ENCODE results near the gene ZBTB12. TPM values are rescaled to one million over a fixed set of nuclear protein-coding genes. Genes with fewer than 3 reads are reported as not detected.

Gene ZBTB12
- total and polyA plus RNA-seq, 2 of the 8 experiments (the other 6 are each of a cell fraction or from before 2014, with no cell fraction given), result 20.7 to 40.8 TPM

- Histone ChIP-seq H4K91ac (replicated peaks; ENCODE audit: insufficient read length, low read length) (no peak overlapping the region), H4K5ac (ENCODE audit: insufficient read length, low read depth, low read length) (no peak overlapping the region), H2AK5ac (ENCODE audit: low read depth, low read length) (no peak overlapping the region), H3K23ac (ENCODE audit: insufficient read length) (no peak overlapping the region), H2BK15ac (ENCODE audit: low read length) (no peak overlapping the region), H4K20me1 (replicated peaks in 1 of 2; ENCODE audit: control insufficient read depth in 1 of 2, insufficient read depth in 2 of 2, low read length in 2 of 2) (no peaks in the 10 kb centered on the region), H2BK120ac (replicated peaks; ENCODE audit: low read depth, low read length) (no peak overlapping the region), H4K8ac (ENCODE audit: extremely low read depth, insufficient read depth, low read length) (no peak overlapping the region), H3K4me2 (ENCODE audit: insufficient read depth in 1 of 2, low read depth in 2 of 2, low read length in 2 of 2) (no peak overlapping the region), H3K4ac (replicated peaks; ENCODE audit: insufficient read length, low read depth, low read length) (no peak overlapping the region), H3K9me3 (ENCODE audit: insufficient read depth in 2 of 2, low read depth in 1 of 2, low read length in 1 of 2) (peaks cover 4 to 7% of the 10 kb centered on the region in 2 experiments; a peak in 1 of 4 replicates), H2BK12ac (ENCODE audit: low read depth, low read length) (no peak overlapping the region), H2BK5ac (ENCODE audit: low read depth, low read length) (no peak overlapping the region), H3K56ac (replicated peaks; ENCODE audit: insufficient read length, low read depth, low read length) (no peak overlapping the region), H3K9ac (replicated peaks in 1 of 4; ENCODE audit: extremely low read depth in 1 of 4, low read depth in 3 of 4, low read length in 3 of 4) (no peak overlapping the region), H2AFZ (ENCODE audit: low read length) (no peak overlapping the region), H3K79me2 (ENCODE audit: control insufficient read depth in 1 of 2, insufficient read depth in 2 of 2, low read length in 2 of 2) (no peaks in the 10 kb centered on the region), H3K18ac (ENCODE audit: extremely low read depth, low read length) (no peak overlapping the region), H3K79me1 (ENCODE audit: low read depth, low read length) (no peaks in the 10 kb centered on the region), H3K36me3 (ENCODE audit: control insufficient read depth in 2 of 4, insufficient read depth in 4 of 4, low read length in 3 of 4) (no peaks in the 10 kb centered on the region), H3K27ac (ENCODE audit: low read depth, low read length) (no peak overlapping the region), H3K14ac (ENCODE audit: insufficient read length) (no peak overlapping the region), H3K4me1 (replicated peaks in 1 of 4; ENCODE audit: control insufficient read depth in 3 of 4, insufficient read depth in 4 of 4, low read length in 3 of 4) (0 out of 7 replicates have a peak, but pooled peaks cover 0 to 2% (median 0%) of the 10 kb centered on the region in 4 experiments), H3K4me3 (ENCODE audit: extremely low read depth in 1 of 4, insufficient read depth in 2 of 4, low read depth in 3 of 4, low read length in 4 of 4) (no peak overlapping the region), H3K23me2 (ENCODE audit: low read depth, low read length) (no peaks in the 10 kb centered on the region), H2BK20ac (ENCODE audit: low read length) (no peak overlapping the region), H3K27me3 (replicated peaks in 1 of 4; ENCODE audit: control insufficient read depth in 3 of 4, extremely low read depth in 1 of 4, insufficient read depth in 3 of 4, low read length in 3 of 4) (no peaks in the 10 kb centered on the region)
- CTCF ChIA-PET (ENCODE audit: partially characterized antibody), result interaction anchor here (0.9 to 1.6 kb wide), 3 partner anchors 12 to 48 kb away, joined by 4 to 7 read pairs (median 7); no protein-coding TSS in a partner anchor
- POLR2A ChIA-PET (ENCODE audit: partially characterized antibody), result interaction anchor here (0.9 to 1.4 kb wide), 2 partner anchors 12 to 287 kb away, joined by 3 to 5 read pairs; no protein-coding TSS in a partner anchor
- 86% methylated on average over 9 of the region's 9 CpGs; no CpG with 5 or more reads in 1 of the 2 experiments for WGBS, 2 experiments (ENCODE audit: extremely low coverage in 1 of 2, insufficient coverage in 1 of 2, insufficient read length in 1 of 2, insufficient replicate concordance in 2 of 2, low coverage in 1 of 2, low lambda C conversion rate in 2 of 2, missing lambda C conversion rate in 1 of 2)
- no peak for DNase-seq (ENCODE audit: low read depth in 1 of 2, low spot score in 2 of 2)
- FAIRE-seq, result no peak
- TF ChIP-seq SAP30 (IDR thresholded peaks at IDR 0.05; ENCODE audit: insufficient read depth, insufficient replicate concordance, low read length) (no peak), POLR2A (IDR thresholded peaks at IDR 0.05; ENCODE audit: control extremely low read depth in 1 of 2, low read depth in 2 of 2, low read length in 2 of 2) (no peak), GABPA (IDR thresholded peaks at IDR 0.05; ENCODE audit: borderline replicate concordance, insufficient read depth, low read length) (no peak), TEAD4 (IDR thresholded peaks at IDR 0.05; ENCODE audit: low read depth, low read length) (no peak), CBX8 (IDR thresholded peaks at IDR 0.05; ENCODE audit: borderline replicate concordance, low read depth, low read length) (no peak), CEBPB (IDR thresholded peaks at IDR 0.05; ENCODE audit: low read depth, low read length) (no peak), GTF2F1 (IDR thresholded peaks at IDR 0.05; ENCODE audit: borderline replicate concordance, low read depth, low read length) (no peak), RAD21 (IDR thresholded peaks at IDR 0.05 in 1 of 2, conservative IDR thresholded peaks at IDR 0.05 in 1 of 2; ENCODE audit: low read depth in 2 of 2, low read length in 2 of 2) (no peak), BRCA1 (IDR thresholded peaks at IDR 0.05; ENCODE audit: low read depth, low read length) (no peak), JUN (IDR thresholded peaks at IDR 0.05; ENCODE audit: low read depth, low read length) (no peak), EP300 (IDR thresholded peaks at IDR 0.05; ENCODE audit: borderline replicate concordance in 1 of 2, low read depth in 2 of 2, low read length in 2 of 2) (no peak), PHF8 (conservative IDR thresholded peaks at IDR 0.05; ENCODE audit: low read depth, low read length) (no peak)
- TF ChIP-seq, protein P1, sequence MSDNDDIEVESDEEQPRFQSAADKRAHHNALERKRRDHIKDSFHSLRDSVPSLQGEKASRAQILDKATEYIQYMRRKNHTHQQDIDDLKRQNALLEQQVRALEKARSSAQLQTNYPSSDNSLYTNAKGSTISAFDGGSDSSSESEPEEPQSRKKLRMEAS (IDR thresholded peaks at IDR 0.05), result no peak
Measured at GRCh38 chr6:31935823-31936222, 33.9 kb upstream of the ZBTB12 start.
